Sigmoid colon (tissue), 7 donors: ENCODE results near the gene MBD4. TPM values are rescaled to one million over a fixed set of nuclear protein-coding genes. Genes with fewer than 3 reads are reported as not detected.

ENCODE experiments used
- DNase-seq: peaks from one replicate; pipeline ENCODE4 v3.0.0-alpha.2; 2019
- H3K27ac ChIP-seq, 4 donors: fragments of 200-600 bp; sonication (generic); one replicate each; pipeline ENCODE4 v1.5.1; 2016 to 2019; ENCODE audit warnings: mild to moderate bottlenecking in 1 of 4
- H3K27me3 ChIP-seq, 3 donors: fragments of 200-600 bp; sonication (generic); one replicate each; pipeline ENCODE4 v1.5.1; 2019; ENCODE audit warnings: mild to moderate bottlenecking in 1 of 3
- H3K36me3 ChIP-seq, 4 donors: fragments of 200-600 bp; sonication (generic); one replicate each; pipeline ENCODE4 v1.5.1; 2016 to 2019
- H3K4me1 ChIP-seq, 4 donors: fragments of 200-600 bp; sonication (generic); one replicate each; pipeline ENCODE4 v1.5.1; 2017 to 2019
- H3K4me3 ChIP-seq, 4 donors: fragments of 200-600 bp; sonication (generic); one replicate each; pipeline ENCODE4 v1.5.1; 2017 to 2019; ENCODE audit warnings: mild to moderate bottlenecking in 2 of 4, moderate library complexity in 1 of 4
- H3K9me3 ChIP-seq, 4 donors: fragments of 200-600 bp in 3 of 4; sonication (generic) in 3 of 4; one replicate each; pipeline versions ENCODE4 v1.5.1 to v1.6.1; 2013 to 2019
- EP300 ChIP-seq, 4 donors: sonication (generic); formaldehyde crosslinking; IDR thresholded peaks; one replicate each; pipeline ENCODE4 v1.6.1; 2017; ENCODE audit warnings: antibody characterized with exemption in 4 of 4
- POLR2A ChIP-seq, 2 donors: fragments of 450-650 bp; IDR thresholded peaks; one replicate each; pipeline ENCODE4 v1.6.1; 2016; ENCODE audit warnings: antibody characterized with exemption in 2 of 2, mild to moderate bottlenecking in 2 of 2, moderate library complexity in 2 of 2
- POLR2AphosphoS5 ChIP-seq, 4 donors: sonication (generic); formaldehyde crosslinking; IDR thresholded peaks; one replicate each; pipeline ENCODE4 v1.6.1; 2017; ENCODE audit warnings: antibody characterized with exemption in 4 of 4
- WGBS, 2 donors: extraction: QIAGEN DNeasy Blood & Tissue Kit; methylation state at CpG; one replicate each; pipeline ENCODE4 v1.1.7; 2013; 5-methylcytosine and 5-hydroxymethylcytosine counted together
- intact Hi-C: fragments of 100-400 bp; cut with DNase I; formaldehyde crosslinking; loops from one replicate; pipeline ENCODE4 v1.15.1; 2023
- polyA plus RNA-seq, 3 donors: library from polyadenylated mRNA; stranded (reverse); fragments of 200-250 nt; gene quantifications; one replicate each; pipeline ENCODE4 v1.2.3, GENCODE V29; 2013
- total RNA-seq, 4 donors: library from RNA; depleted of rRNA; stranded (reverse); fragments of >200 nt; gene quantifications; one replicate each; pipeline ENCODE4 v1.1.0, GENCODE V29; 2016
- TF ChIP-seq, protein P1 (sequence below), 4 experiments: fragments of 450-650 bp in 3 of 4; fragments of 200-600 bp in 1 of 4; IDR thresholded peaks; one replicate each; pipeline ENCODE4 v1.5.1; 2016 to 2019; ENCODE audit warnings: antibody characterized with exemption in 4 of 4, mild to moderate bottlenecking in 3 of 4, moderate library complexity in 2 of 4
- donor health status: healthy with polysubstance abuse.
- donor health status: Bipolar disorder and iron deficiency.
- donor health status: healthy.

Gene MBD4
- total and polyA plus RNA-seq, 7 donors: 11.8 to 21.6 (median 15.8) TPM

DNA sequence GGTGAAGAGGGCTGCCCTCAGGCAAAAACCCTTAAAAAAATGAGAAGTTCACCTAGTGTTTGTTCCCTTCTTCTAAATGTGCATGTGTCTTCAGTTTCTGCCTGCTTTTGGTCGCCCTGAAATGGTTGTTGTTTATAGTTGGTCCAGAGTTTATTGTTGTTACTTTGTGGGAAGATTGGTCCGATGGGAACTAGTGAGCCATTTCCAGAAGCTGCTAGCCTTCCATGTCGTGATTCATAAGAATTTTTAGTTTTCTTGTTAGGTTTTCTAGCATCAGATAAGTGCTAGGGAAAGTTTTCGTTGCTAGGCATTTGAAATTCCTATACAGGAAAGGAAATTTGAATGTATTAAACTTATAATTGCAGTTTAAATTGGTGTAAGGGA lies 34.0 kb upstream of the MBD4 start:
- TF ChIP-seq, protein P1, sequence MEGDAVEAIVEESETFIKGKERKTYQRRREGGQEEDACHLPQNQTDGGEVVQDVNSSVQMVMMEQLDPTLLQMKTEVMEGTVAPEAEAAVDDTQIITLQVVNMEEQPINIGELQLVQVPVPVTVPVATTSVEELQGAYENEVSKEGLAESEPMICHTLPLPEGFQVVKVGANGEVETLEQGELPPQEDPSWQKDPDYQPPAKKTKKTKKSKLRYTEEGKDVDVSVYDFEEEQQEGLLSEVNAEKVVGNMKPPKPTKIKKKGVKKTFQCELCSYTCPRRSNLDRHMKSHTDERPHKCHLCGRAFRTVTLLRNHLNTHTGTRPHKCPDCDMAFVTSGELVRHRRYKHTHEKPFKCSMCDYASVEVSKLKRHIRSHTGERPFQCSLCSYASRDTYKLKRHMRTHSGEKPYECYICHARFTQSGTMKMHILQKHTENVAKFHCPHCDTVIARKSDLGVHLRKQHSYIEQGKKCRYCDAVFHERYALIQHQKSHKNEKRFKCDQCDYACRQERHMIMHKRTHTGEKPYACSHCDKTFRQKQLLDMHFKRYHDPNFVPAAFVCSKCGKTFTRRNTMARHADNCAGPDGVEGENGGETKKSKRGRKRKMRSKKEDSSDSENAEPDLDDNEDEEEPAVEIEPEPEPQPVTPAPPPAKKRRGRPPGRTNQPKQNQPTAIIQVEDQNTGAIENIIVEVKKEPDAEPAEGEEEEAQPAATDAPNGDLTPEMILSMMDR (IDR thresholded peaks at IDR 0.05): no peak
- TF ChIP-seq EP300 (IDR thresholded peaks at IDR 0.05) (no peak), POLR2AphosphoS5 (IDR thresholded peaks at IDR 0.05) (no peak), POLR2A (IDR thresholded peaks at IDR 0.05) (no peak)
- H3K27ac ChIP-seq: no peak overlapping the region
- H3K27me3 ChIP-seq: no peaks in the 10 kb centered on the region
- DNase-seq: no peak
- intact Hi-C loops: no loop called here
- WGBS, 2 donors: 86 to 88% methylated on average over 4 of the region's 4 CpGs
- H3K9me3 ChIP-seq: no peaks in the 10 kb centered on the region
- no peaks in the 10 kb centered on the region for H3K4me1 ChIP-seq
- H3K36me3 ChIP-seq: peaks cover 0 to 73% (median 19%) of the 10 kb centered on the region in 4 donors
- no peak overlapping the region for H3K4me3 ChIP-seq

DNA sequence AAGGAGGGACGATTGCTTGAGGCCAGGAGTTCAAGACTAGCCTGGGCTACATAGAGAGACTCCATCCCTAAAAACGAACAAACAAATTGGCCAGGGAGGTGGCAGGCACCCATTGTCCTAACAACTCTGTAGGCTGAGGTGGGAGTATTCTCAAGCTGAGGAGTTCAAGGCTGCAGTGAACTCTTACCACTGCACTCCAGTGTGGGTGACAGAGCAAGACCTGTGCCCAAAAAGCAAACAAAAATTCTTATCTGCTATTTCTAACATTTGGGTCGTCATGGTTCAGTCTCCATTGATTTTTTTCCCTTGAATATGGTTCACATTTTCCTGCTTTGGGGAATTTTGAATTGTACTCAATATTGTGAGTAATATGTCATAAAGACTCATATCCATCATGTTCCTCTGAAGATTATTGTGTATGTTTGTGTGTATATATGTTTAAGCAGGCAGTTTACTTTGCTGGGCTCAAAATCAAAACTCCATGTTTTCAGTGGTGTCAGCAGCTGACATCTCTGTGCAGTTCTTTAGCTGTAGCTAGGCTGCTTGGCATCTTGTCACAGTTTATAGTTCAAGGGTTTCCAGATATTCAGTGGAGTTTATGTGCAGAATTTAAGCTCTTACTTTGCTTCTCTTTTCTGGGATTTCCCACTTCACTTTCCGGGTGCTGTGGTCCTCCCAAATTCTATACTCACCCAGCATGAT lies 33.5 kb upstream of the MBD4 start:
- 85 to 86% methylated on average over 4 of the region's 4 CpGs for WGBS, 2 donors
- Histone ChIP-seq H3K27me3 (no peaks in the 10 kb centered on the region), H3K27ac (no peak overlapping the region), H3K9me3 (no peaks in the 10 kb centered on the region), H3K4me3 (no peak overlapping the region), H3K4me1 (no peaks in the 10 kb centered on the region), H3K36me3 (peaks cover 0 to 72% (median 17%) of the 10 kb centered on the region in 4 donors)
- intact Hi-C loops: no loop called here
- no peak for DNase-seq
- no peak for TF ChIP-seq POLR2A (IDR thresholded peaks at IDR 0.05)
- no peak for TF ChIP-seq EP300 (IDR thresholded peaks at IDR 0.05)
- TF ChIP-seq, protein P1 (IDR thresholded peaks at IDR 0.05): no peak
- no peak for TF ChIP-seq POLR2AphosphoS5 (IDR thresholded peaks at IDR 0.05)

DNA sequence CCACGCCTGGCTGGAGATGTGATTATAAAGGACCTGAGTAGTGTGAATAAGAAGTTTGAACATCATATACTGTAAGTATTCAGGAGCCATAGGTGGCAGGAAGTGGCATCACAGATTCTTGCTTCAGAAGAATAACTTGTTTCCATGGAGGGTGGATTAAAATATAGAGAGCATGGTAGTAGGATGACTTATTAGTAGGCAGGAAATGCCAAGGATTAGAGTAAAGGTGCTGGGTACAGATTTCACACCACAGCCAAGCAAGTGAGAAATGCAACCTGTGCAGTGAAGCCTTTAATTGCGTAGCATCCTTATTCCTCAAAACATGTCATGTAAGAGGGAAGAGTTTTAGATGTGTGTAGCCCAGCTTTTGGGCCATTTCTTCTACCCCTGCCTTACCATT lies 31.1 kb upstream of the MBD4 start:
- intact Hi-C loops: no loop called here
- H3K4me1 ChIP-seq: no peaks in the 10 kb centered on the region
- no peak overlapping the region for H3K4me3 ChIP-seq
- H3K27ac ChIP-seq: no peak overlapping the region
- 98 to 99% methylated on average over 2 of the region's 2 CpGs for WGBS, 2 donors
- TF ChIP-seq EP300 (IDR thresholded peaks at IDR 0.05) (no peak), POLR2A (IDR thresholded peaks at IDR 0.05) (no peak), POLR2AphosphoS5 (IDR thresholded peaks at IDR 0.05) (no peak)
- TF ChIP-seq, protein P1 (IDR thresholded peaks at IDR 0.05): no peak
- no peaks in the 10 kb centered on the region for H3K9me3 ChIP-seq
- H3K36me3 ChIP-seq: peaks cover 0 to 64% (median 2%) of the 10 kb centered on the region in 4 donors
- DNase-seq: no peak
- H3K27me3 ChIP-seq: no peaks in the 10 kb centered on the region

DNA sequence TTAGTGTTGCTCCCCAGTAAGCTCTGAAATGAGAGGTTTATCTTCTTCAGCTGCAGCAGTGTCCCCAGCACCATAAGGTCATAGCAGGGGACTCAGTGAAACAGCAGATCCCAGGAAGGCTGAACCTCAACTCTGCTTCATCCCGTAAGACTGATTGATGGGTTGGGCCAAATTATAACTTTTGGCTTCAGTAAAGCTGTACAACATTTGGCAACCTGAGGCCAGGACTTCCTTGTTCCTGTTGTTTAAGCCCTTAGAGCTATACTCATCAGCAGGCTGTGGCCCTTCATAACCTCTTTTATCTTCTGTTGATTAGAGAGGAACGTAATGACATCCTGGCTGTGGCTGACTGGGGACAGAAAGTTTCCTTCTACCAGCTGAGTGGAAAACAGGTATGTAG lies 29.3 kb upstream of the MBD4 start:
- no peak for TF ChIP-seq POLR2AphosphoS5 (IDR thresholded peaks at IDR 0.05)
- TF ChIP-seq POLR2A (IDR thresholded peaks at IDR 0.05): no peak
- Histone ChIP-seq H3K27me3 (no peaks in the 10 kb centered on the region), H3K27ac (no peak overlapping the region), H3K9me3 (no peaks in the 10 kb centered on the region), H3K36me3 (peaks cover 0 to 70% (median 2%) of the 10 kb centered on the region in 4 donors), H3K4me1 (no peaks in the 10 kb centered on the region), H3K4me3 (no peak overlapping the region)
- DNase-seq: no peak
- 18 to 57% methylated on average over 2 of the region's 2 CpGs for WGBS, 2 donors
- intact Hi-C loops: no loop called here

DNA sequence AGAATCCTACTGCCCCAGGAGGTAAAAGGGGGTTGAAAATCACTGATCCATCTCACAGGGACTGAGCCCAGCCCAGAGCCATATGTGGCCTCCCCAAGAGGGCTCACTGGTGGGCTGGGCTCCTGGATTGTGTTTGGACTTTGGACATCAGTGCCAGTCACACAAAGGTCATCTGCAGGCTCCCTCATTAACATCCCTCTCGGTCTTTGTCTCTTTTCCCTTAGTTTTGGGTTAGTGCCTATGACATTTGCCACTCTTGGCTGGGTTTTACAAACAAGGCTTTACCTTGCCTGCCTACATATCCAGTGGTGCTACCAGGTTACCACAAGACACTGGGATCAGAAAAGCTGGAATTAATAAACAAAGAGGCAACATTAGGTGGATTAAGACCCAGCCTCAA lies 28.2 kb upstream of the MBD4 start:
- H3K4me1 ChIP-seq: no peaks in the 10 kb centered on the region
- intact Hi-C loops: no loop called here
- WGBS, 2 donors: 31 to 59% methylated on average over 1 of the region's 1 CpG

More for the DNA sequence above, 28.2 kb upstream of the MBD4 start:
- H3K27ac ChIP-seq: no peak overlapping the region
- H3K36me3 ChIP-seq: peaks cover 0 to 69% (median 6%) of the 10 kb centered on the region in 4 donors
- H3K27me3 ChIP-seq: no peaks in the 10 kb centered on the region
- H3K4me3 ChIP-seq: no peak overlapping the region
- DNase-seq: no peak
- TF ChIP-seq POLR2AphosphoS5 (IDR thresholded peaks at IDR 0.05) (no peak), POLR2A (IDR thresholded peaks at IDR 0.05) (no peak), EP300 (IDR thresholded peaks at IDR 0.05) (no peak)
- TF ChIP-seq, protein P1 (IDR thresholded peaks at IDR 0.05): no peak
- H3K9me3 ChIP-seq: no peaks in the 10 kb centered on the region
